NCI-H2227 (cell line): ENCODE measurements around the gene SRGAP1.
"Not testable (repeated sequence)": the region's sequence is repeated elsewhere in the genome, so short reads cannot be mapped to it uniquely, and the experiment has no call there.

Source experiments
- DNase-seq: peaks from one replicate; lab custom pipeline; 2025; ENCODE audit not compliant: unreplicated experiment; lab: John Stamatoyannopoulos, UW

The SRGAP1 gene

GRCh38 chr12:63999853-64000252 lies 155.4 kb downstream of the SRGAP1 start:
- no peak for DNase-seq

GRCh38 chr12:64001439-64001838 lies 156.9 kb downstream of the SRGAP1 start:
- no peak for DNase-seq

GRCh38 chr12:64004641-64005040 lies 160.1 kb downstream of the SRGAP1 start:
- DNase-seq, result no peak

- no peak for DNase-seq
These were observed 161.8 kb downstream of the SRGAP1 start for GRCh38 chr12:64006211-64006825.

GRCh38 chr12:64007853-64008252 lies 163.4 kb downstream of the SRGAP1 start:
- no peak for DNase-seq

GRCh38 chr12:64008596-64008995 lies 164.1 kb downstream of the SRGAP1 start:
- no peak for DNase-seq

GRCh38 chr12:64009321-64010068 lies 165.0 kb downstream of the SRGAP1 start:
- DNase-seq, result no peak

- DNase-seq, result no peak
These were observed 165.7 kb downstream of the SRGAP1 start for GRCh38 chr12:64010069-64010686.

- no peak for DNase-seq
These were observed 172.0 kb downstream of the SRGAP1 start for GRCh38 chr12:64016521-64016920.

- not testable (repeated sequence) for DNase-seq
These were observed 173.6 kb downstream of the SRGAP1 start for GRCh38 chr12:64018116-64018515.

- DNase-seq, result no peak
These were observed 174.0 kb downstream of the SRGAP1 start for GRCh38 chr12:64018524-64018923.

GRCh38 chr12:64019101-64019500 lies 174.6 kb downstream of the SRGAP1 start:
- DNase-seq, result no peak

- no peak for DNase-seq
These were observed 175.2 kb downstream of the SRGAP1 start for GRCh38 chr12:64019654-64020053.

- no peak for DNase-seq
These were observed 180.9 kb downstream of the SRGAP1 start for GRCh38 chr12:64025174-64025958.

- no peak for DNase-seq
These were observed 182.8 kb downstream of the SRGAP1 start for GRCh38 chr12:64027311-64027710.

GRCh38 chr12:64028541-64028940 lies 184.0 kb downstream of the SRGAP1 start:
- DNase-seq, result no peak

GRCh38 chr12:64029013-64029857 lies 184.7 kb downstream of the SRGAP1 start:
- no peak for DNase-seq

- DNase-seq, result no peak
These were observed 185.7 kb downstream of the SRGAP1 start for GRCh38 chr12:64030155-64030554.

GRCh38 chr12:64034056-64034455 lies 189.6 kb downstream of the SRGAP1 start:
- not testable (repeated sequence) for DNase-seq

GRCh38 chr12:64034901-64035576 lies 190.5 kb downstream of the SRGAP1 start:
- DNase-seq, result no peak
